CD4-positive, alpha-beta memory T cell (primary cell): ENCODE results near the gene SMARCD3. TPM values are rescaled to one million over a fixed set of nuclear protein-coding genes. Genes with fewer than 3 reads are reported as not detected.

Source experiments
- CTCF ChIA-PET: fragments of 350-600 bp; sonication (Branson Sonifier 250); formaldehyde crosslinking; loops from one replicate; lab custom pipeline; 2021; ENCODE audit warnings: inconsistent platforms; ENCODE audit not compliant: partially characterized antibody; lab: Charles Lee
- POLR2A ChIA-PET: fragments of 350-600 bp; sonication (Branson Sonifier 250); formaldehyde crosslinking; loops from one replicate; lab custom pipeline; 2021; ENCODE audit not compliant: partially characterized antibody; lab: Charles Lee
- DNase-seq, 5 donors: peaks; one replicate each; pipeline versions ENCODE4 v3.0.0 to v3.0.0-alpha.2; 2020 to 2022; ENCODE audit warnings: mixed read lengths in 1 of 5
- H3K27ac ChIP-seq: one replicate; pipeline ENCODE4 v1.7.0; 2013; ENCODE audit warnings: low read depth, low read length
- H3K27me3 ChIP-seq: 2 replicates; pipeline ENCODE4 v1.7.0; 2013; ENCODE audit warnings: mild to moderate bottlenecking, low read length, moderate library complexity; ENCODE audit not compliant: insufficient read depth
- H3K36me3 ChIP-seq: 2 replicates; pipeline ENCODE4 v1.7.0; 2013; ENCODE audit warnings: mild to moderate bottlenecking, low read length, moderate library complexity; ENCODE audit not compliant: insufficient read depth
- H3K4me1 ChIP-seq: 2 replicates; pipeline ENCODE4 v1.7.0; 2013; ENCODE audit warnings: mild to moderate bottlenecking, low read length, moderate library complexity; ENCODE audit not compliant: insufficient read depth
- H3K4me3 ChIP-seq, 2 donors: one replicate each; pipeline ENCODE4 v1.7.0; 2013; ENCODE audit warnings: low read length in 2 of 2, mild to moderate bottlenecking in 1 of 2
- H3K9me3 ChIP-seq, 2 donors: one replicate each; pipeline ENCODE4 v1.7.0; 2013; ENCODE audit warnings: low read length in 2 of 2, control low read depth in 1 of 2; ENCODE audit not compliant: control insufficient read depth in 1 of 2
- H3K27ac Mint-ChIP-seq, 7 donors: one replicate each; pipeline ENCODE4 v1.8.0; 2020 to 2021; ENCODE audit warnings: mixed read lengths in 7 of 7, mild to moderate bottlenecking in 6 of 7, inconsistent platforms in 3 of 7, moderate library complexity in 3 of 7
- H3K27me3 Mint-ChIP-seq, 2 donors: one replicate each; pipeline ENCODE4 v1.8.0; 2020 to 2021; ENCODE audit warnings: mixed read lengths in 2 of 2
- H3K36me3 Mint-ChIP-seq, 2 donors: one replicate each; pipeline ENCODE4 v1.8.0; 2020 to 2021; ENCODE audit warnings: mixed read lengths in 2 of 2, inconsistent platforms in 1 of 2, mild to moderate bottlenecking in 1 of 2
- H3K4me1 Mint-ChIP-seq, 4 donors: one replicate each; pipeline ENCODE4 v1.8.0; 2020 to 2021; ENCODE audit warnings: mixed read lengths in 4 of 4, mild to moderate bottlenecking in 1 of 4
- H3K4me3 Mint-ChIP-seq, 8 donors: one replicate each; pipeline ENCODE4 v1.8.0; 2020 to 2021; ENCODE audit warnings: mixed read lengths in 8 of 8, mild to moderate bottlenecking in 7 of 8, moderate library complexity in 6 of 8, inconsistent platforms in 3 of 8
- H3K9me3 Mint-ChIP-seq, 8 donors: one replicate each; pipeline ENCODE4 v1.8.0; 2020 to 2021; ENCODE audit warnings: mixed read lengths in 8 of 8, mild to moderate bottlenecking in 5 of 8, inconsistent platforms in 3 of 8, moderate library complexity in 1 of 8
- intact Hi-C: fragments of 100-400 bp; cut with micrococcal nuclease; formaldehyde crosslinking; loops from one replicate; pipeline ENCODE4 v1.15.1; 2023
- polyA plus RNA-seq, 2 donors: library from polyadenylated mRNA; unstranded; fragments of 300-500 nt; fragmentation: Illumina TruSeq; gene quantifications; one replicate each; pipeline ENCODE4 v1.2.3, GENCODE V29; 2021
- total RNA-seq, 2 experiments: library from RNA; stranded (reverse); gene quantifications; one replicate each; pipeline ENCODE4 v1.2.3, GENCODE V29; 2021

The SMARCD3 gene
- total and polyA plus RNA-seq, 4 experiments from 2014 or later: 4.0 to 5.2 (median 4.6) TPM

GRCh38 chr7:151212626-151213025, 35.9 kb downstream of the SMARCD3 start:
- DNase-seq: no peak
- no peak overlapping the region for H3K4me3 ChIP-seq
- H3K4me1 Mint-ChIP-seq: peaks cover 12 to 27% (median 17%) of the 10 kb centered on the region in 4 donors
- H3K4me3 Mint-ChIP-seq: no peak overlapping the region
- H3K36me3 ChIP-seq: peaks cover 42% of the 10 kb centered on the region
- POLR2A ChIA-PET: no interaction called here
- H3K27ac ChIP-seq: no peak overlapping the region
- intact Hi-C loops: no loop called here
- no peaks in the 10 kb centered on the region for H3K27me3 ChIP-seq
- H3K36me3 Mint-ChIP-seq: peaks cover 34 to 50% of the 10 kb centered on the region in 2 donors
- no peaks in the 10 kb centered on the region for H3K27me3 Mint-ChIP-seq
- peaks cover 10% of the 10 kb centered on the region for H3K4me1 ChIP-seq
- peaks cover 0 to 2% (median 0%) of the 10 kb centered on the region in 8 donors for H3K9me3 Mint-ChIP-seq
- no peak overlapping the region for H3K27ac Mint-ChIP-seq
- CTCF ChIA-PET: no interaction called here
- no peaks in the 10 kb centered on the region for H3K9me3 ChIP-seq

DNA sequence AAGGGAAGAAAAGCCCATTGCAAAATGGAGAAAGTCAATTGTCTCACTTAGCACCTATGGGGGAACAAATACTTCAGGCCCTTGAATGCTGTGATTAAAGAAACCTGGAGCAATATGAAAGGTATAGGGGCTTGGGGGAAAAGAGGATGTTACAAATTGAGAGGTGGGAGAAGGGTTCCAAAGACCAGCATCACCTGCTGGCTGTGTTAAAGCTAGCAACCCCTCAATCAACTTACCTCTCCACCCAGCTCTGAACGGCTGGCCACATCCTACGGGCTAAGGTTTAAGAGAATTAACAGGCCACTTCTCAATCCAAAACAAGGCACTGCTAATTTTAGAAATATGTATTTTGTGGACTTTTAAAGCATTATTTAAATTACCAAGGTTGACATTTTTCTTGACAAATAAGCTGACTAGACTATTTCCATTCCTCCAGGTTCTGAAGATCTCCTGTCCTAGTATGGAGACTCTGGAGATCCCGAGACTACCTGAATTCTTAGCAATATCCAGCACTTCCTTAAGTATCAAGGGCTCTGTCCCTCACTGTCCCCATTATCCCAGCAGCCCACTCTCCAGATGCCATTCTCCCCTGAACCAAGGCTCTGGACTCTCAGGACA, 37.2 kb downstream of the SMARCD3 start:
- ChIA-PET CTCF (no interaction called here), POLR2A (interaction anchor here (0.7 kb wide), 1 partner anchor 21 kb away, joined by 3 read pairs; the partner anchor contains the start of gene CHPF2)
- Histone ChIP-seq H3K36me3 (peaks cover 36% of the 10 kb centered on the region), H3K4me3 (no peak overlapping the region), H3K9me3 (no peaks in the 10 kb centered on the region), H3K4me1 (peaks cover 24% of the 10 kb centered on the region), H3K27ac (no peak overlapping the region), H3K27me3 (no peaks in the 10 kb centered on the region)
- H3K4me1 Mint-ChIP-seq: peaks cover 24 to 41% (median 30%) of the 10 kb centered on the region in 4 donors
- DNase-seq: no peak
- intact Hi-C loops: no loop called here
- H3K9me3 Mint-ChIP-seq: peaks cover 0 to 2% (median 0%) of the 10 kb centered on the region in 8 donors
- no peaks in the 10 kb centered on the region for H3K27me3 Mint-ChIP-seq
- H3K4me3 Mint-ChIP-seq: no peak overlapping the region
- peak overlapping the region in 4 of 7 donors; percentile 38 to 75 (median 68) for H3K27ac Mint-ChIP-seq
- H3K36me3 Mint-ChIP-seq: peaks cover 29 to 44% of the 10 kb centered on the region in 2 donors

DNA sequence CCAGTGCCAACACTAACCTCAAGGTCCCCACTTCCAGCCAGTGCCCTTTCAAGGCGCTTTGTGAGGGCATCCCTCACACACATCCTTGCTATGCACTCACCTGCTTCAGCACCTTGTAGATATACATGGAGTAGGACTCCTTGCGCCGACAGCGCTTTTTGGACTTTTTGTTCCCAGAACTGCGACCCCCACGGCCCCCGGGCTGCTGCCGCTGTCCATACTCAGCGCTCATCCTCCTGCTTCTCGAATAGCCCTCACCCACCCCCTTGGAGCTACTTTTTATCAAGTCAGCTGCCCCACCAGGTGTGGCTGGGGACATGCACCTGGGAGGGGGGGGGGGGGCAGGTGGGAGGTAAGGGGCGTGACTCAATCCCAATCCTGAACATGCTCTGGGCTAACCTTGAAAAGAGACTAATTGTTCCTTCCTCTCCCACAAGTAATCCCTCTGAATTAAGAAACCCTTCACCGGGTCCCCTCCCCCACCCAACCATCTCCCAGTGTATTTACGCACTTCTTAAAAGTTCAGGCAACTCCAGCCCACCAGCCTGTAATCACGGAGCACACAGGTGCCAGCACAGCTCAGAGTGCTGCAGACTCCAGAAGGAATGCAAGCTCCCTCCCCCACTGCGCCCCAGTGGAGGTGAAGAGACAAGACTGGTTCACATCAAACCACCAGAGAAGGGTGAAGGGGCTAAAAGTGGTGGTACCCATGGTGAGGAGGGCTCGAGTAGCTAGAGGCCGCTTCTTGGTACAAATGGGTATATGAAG, 38.2 kb downstream of the SMARCD3 start, which contains the start of gene H2BK1:
Gene H2BK1, minus strand, starts transcription at position 402 of the 768 bp plus-strand sequence. Its CDS starts 170 bp downstream, at position 232.
- H3K27ac ChIP-seq: no peak within 1 kb of the TSS
- no peak within 1 kb of the TSS for H3K4me3 ChIP-seq
- Mint-ChIP-seq H3K36me3 (peaks cover 21 to 35% of the 10 kb centered on the region in 2 donors), H3K27ac (peak within 1 kb of the TSS in 6 of 7 donors; percentile 64 to 91 (median 77)), H3K27me3 (no peaks in the 10 kb centered on the region), H3K9me3 (peaks cover 0 to 2% (median 0%) of the 10 kb centered on the region in 8 donors), H3K4me3 (peak within 1 kb of the TSS in 2 of 8 donors; percentile 32 to 52), H3K4me1 (peaks cover 27 to 50% (median 36%) of the 10 kb centered on the region in 4 donors)
- POLR2A ChIA-PET: interaction anchor here (0.7 kb wide), 2 partner anchors 16 to 22 kb away, joined by 3 read pairs; partner anchors contain the start of genes ABCF2 and CHPF2
- no peak for DNase-seq
- H3K27me3 ChIP-seq: no peaks in the 10 kb centered on the region
- no peaks in the 10 kb centered on the region for H3K9me3 ChIP-seq
- intact Hi-C loops: no loop called here
- CTCF ChIA-PET: no interaction called here
- H3K36me3 ChIP-seq: peaks cover 26% of the 10 kb centered on the region
- peaks cover 33% of the 10 kb centered on the region for H3K4me1 ChIP-seq

GRCh38 chr7:151209588-151209987, 38.9 kb downstream of the SMARCD3 start:
- Mint-ChIP-seq H3K9me3 (peaks cover 0 to 2% (median 0%) of the 10 kb centered on the region in 8 donors), H3K27ac (peak overlapping the region in 5 of 7 donors; percentile 64 to 91 (median 79)), H3K4me1 (peaks cover 27 to 56% (median 39%) of the 10 kb centered on the region in 4 donors), H3K4me3 (peak overlapping the region in 1 of 8 donors; percentile 32), H3K27me3 (no peaks in the 10 kb centered on the region), H3K36me3 (peaks cover 14 to 28% of the 10 kb centered on the region in 2 donors)
- Histone ChIP-seq H3K4me3 (no peak overlapping the region), H3K9me3 (no peaks in the 10 kb centered on the region), H3K36me3 (peaks cover 19% of the 10 kb centered on the region), H3K27me3 (no peaks in the 10 kb centered on the region), H3K4me1 (peaks cover 37% of the 10 kb centered on the region), H3K27ac (no peak overlapping the region)
- ChIA-PET POLR2A (no interaction called here), CTCF (interaction anchor here (1.2 kb wide), 1 partner anchor 34 kb away, joined by 5 read pairs; no protein-coding TSS in a partner anchor)
- no peak for DNase-seq
- intact Hi-C loops: loop anchor here (5.0 kb wide), 1 partner anchor 38 kb away; the partner anchor contains the start of gene SMARCD3

DNA sequence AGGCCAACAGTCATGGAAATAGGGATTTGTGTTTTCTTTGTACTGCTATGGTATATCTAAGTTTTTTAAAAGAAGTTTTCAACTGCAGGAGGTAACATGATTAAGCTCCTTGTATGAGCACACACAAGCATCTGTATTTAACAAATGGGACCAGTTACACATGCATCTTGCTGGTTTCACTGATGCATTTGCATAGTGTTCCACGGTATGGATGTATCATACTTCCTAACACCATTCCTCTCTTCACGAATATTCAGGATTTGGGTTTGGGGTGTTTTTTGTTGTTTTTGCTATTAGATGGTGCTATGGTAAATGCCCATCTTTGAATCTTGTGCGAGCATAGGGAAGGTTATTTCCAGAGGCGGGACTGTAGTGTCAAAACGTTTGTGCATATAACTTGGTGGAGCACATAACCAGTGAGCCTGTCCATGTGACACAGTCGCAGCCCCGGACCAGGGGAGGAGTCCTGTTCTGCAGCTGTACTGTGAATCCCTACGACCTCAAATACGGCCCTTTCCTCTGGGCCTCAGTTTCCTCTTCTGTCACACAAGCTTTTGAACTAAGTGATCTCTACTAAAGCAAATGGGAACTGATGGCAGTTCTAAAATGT, 40.1 kb downstream of the SMARCD3 start:
- Histone ChIP-seq H3K9me3 (no peaks in the 10 kb centered on the region), H3K36me3 (peaks cover 7% of the 10 kb centered on the region), H3K4me3 (no peak overlapping the region), H3K4me1 (peaks cover 37% of the 10 kb centered on the region), H3K27me3 (no peaks in the 10 kb centered on the region), H3K27ac (peak overlapping the region; percentile 57)
- no peaks in the 10 kb centered on the region for H3K9me3 Mint-ChIP-seq
- H3K27me3 Mint-ChIP-seq: no peaks in the 10 kb centered on the region
- peaks cover 27 to 56% (median 40%) of the 10 kb centered on the region in 4 donors for H3K4me1 Mint-ChIP-seq
- intact Hi-C loops: loop anchor here (5.0 kb wide), 1 partner anchor 39 kb away; the partner anchor contains the start of gene SMARCD3
- H3K4me3 Mint-ChIP-seq: peak overlapping the region in 3 of 8 donors; percentile 3 to 68 (median 31)
- H3K27ac Mint-ChIP-seq: peak overlapping the region; percentile 41 to 99 (median 98)
- ChIA-PET CTCF (interaction anchor here (1.2 to 2.9 kb wide), 3 partner anchors 17 to 36 kb away, joined by 3 to 26 read pairs (median 5); no protein-coding TSS in a partner anchor), POLR2A (interaction anchor here (0.6 to 2.7 kb wide), 4 partner anchors 10 to 1181 kb away, joined by 3 to 25 read pairs (median 11); partner anchors contain the start of genes ABCF2 and CHPF2)
- H3K36me3 Mint-ChIP-seq: peaks cover 9 to 18% of the 10 kb centered on the region in 2 donors
- DNase-seq: no peak

GRCh38 chr7:151207804-151208203, 40.7 kb downstream of the SMARCD3 start:
- H3K27me3 ChIP-seq: no peaks in the 10 kb centered on the region
- no peak for DNase-seq
- no peaks in the 10 kb centered on the region for H3K27me3 Mint-ChIP-seq
- POLR2A ChIA-PET: interaction anchor here (0.6 to 2.7 kb wide), 6 partner anchors 10 to 1181 kb away, joined by 3 to 25 read pairs (median 6); partner anchors contain the start of genes ABCF2 and CHPF2
- H3K27ac Mint-ChIP-seq: peak overlapping the region; percentile 82 to 99 (median 98)
- H3K27ac ChIP-seq: peak overlapping the region; percentile 57
- no peak overlapping the region for H3K4me3 ChIP-seq
- H3K9me3 ChIP-seq: no peaks in the 10 kb centered on the region
- H3K4me1 ChIP-seq: peaks cover 37% of the 10 kb centered on the region
- peaks cover 27 to 56% (median 40%) of the 10 kb centered on the region in 4 donors for H3K4me1 Mint-ChIP-seq
- H3K36me3 Mint-ChIP-seq: peaks cover 4 to 13% of the 10 kb centered on the region in 2 donors
- CTCF ChIA-PET: interaction anchor here (1.0 to 2.9 kb wide), 4 partner anchors 14 to 38 kb away, joined by 3 to 26 read pairs (median 4); no protein-coding TSS in a partner anchor
- peak overlapping the region in 6 of 8 donors; percentile 52 to 89 (median 79) for H3K4me3 Mint-ChIP-seq
- H3K9me3 Mint-ChIP-seq: no peaks in the 10 kb centered on the region
- H3K36me3 ChIP-seq: peaks cover 1% of the 10 kb centered on the region
- intact Hi-C loops: loop anchor here (1.0 to 5.0 kb wide), 2 partner anchors 19 to 39 kb away; partner anchors contain the start of genes ABCF2 and SMARCD3
